GM19043 (cell line): ENCODE measurements around the gene CGB5.
"Not testable (repeated sequence)": the region's sequence is repeated elsewhere in the genome, so short reads cannot be mapped to it uniquely, and the experiment has no call there.

Experiments used
- ATAC-seq: cut with Tn5 transposase; IDR thresholded peaks from one replicate; pipeline ENCODE4 v1.9.1; 2021; ENCODE audit warnings: low read depth; ENCODE audit not compliant: unreplicated experiment

The CGB5 gene

DNA sequence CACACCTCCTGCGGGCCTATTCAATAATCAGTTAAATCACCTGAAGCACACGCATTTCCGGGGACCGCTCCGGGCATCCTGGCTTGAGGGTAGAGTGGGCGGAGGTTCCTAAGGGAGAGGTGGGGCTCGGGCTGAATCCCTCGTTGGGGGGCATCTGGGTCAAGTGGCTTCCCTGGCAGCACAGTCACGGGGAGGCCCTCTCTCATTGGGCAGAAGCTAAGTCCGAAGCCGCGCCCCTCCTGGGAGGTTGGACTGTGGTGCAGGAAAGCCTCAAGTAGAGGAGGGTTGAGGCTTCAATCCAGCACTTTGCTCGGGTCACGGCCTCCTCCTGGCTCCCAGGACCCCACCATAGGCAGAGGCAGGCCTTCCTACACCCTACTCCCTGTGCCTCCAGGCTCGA lies at the start of gene CGB5:
TSS of gene CGB5 (plus strand) at position 301 of the 400 bp plus-strand sequence. CDS start 362 bp downstream, outside the sequence.
- ATAC-seq = not testable (repeated sequence)

DNA sequence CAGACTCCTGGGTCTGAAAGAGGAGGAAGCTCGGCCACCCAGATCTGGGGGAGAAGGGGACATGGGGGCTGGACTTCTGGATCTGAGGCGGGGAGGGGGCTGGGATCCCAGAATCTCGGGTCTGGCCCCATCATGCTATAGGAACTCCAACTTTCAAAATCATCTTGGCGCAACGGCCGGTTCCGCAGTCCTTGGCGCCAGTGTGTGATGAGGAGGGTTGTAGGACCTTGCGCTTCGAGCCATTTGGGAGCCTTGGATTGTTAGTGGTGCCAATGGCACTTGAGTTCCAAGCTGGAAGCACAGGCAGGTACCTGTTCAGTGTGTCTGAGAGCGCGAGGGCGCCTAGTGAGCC lies 49.6 kb upstream of the CGB5 start:
- ATAC-seq = no peak

DNA sequence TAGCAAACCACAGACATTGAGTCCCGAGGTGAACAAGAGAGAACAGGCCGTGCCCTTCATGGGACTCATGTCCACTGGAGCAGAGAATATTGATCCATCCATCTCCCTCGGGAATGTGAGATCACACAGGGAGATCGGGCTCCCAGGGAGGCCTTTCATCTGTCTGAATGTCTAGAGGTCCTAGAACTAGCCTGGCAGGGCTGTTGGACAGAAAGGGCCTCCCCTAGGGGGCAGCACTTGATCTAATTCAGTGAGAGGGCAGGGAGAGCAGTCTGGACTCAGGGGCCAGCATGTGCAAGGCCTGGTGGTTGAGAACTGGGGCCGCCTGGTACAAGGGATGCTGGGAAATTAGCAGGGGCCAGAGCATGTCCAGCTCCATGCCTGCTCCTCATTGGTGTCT lies 45.7 kb upstream of the CGB5 start:
- ATAC-seq = no peak

DNA sequence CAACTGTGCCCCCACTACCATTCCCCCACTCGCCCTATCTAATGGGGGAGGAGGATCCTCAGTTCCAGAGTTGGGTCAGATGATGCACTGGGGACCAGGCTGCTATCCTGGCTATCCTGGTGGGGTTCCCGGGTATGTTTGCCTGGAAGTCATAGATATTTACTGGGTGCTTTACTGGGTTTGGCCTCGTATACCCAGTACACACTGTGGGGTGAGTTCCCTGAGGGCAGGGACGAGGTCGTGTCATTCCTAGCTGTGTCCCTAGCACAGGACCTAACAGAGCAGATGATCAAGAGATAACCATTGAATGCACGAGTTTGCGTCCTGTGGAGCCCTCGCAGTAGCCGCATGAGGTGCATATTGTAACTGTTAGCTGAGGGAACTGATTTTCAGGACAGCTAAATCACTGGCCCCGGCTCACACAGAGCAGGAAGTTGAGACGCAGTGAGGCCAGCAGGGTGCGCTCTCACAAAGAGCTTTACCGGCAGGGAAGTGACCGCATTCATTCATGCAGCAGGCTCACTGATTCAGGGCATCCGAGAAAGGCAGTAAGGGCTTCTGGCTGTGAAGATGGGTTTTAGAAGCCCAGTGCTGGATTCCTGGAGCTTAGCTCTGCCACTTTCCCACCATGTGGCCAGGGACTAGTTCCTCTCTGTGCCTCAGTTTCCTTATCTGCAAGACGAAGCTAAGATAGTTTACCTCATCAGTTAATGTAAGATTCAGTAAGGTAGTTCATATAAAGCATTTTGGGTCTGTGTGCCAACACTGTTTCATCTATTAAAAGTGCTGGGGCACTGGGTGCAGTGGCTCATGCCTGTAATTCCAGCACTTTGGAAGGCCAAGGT lies 43.9 kb upstream of the CGB5 start:
- no peak for ATAC-seq

DNA sequence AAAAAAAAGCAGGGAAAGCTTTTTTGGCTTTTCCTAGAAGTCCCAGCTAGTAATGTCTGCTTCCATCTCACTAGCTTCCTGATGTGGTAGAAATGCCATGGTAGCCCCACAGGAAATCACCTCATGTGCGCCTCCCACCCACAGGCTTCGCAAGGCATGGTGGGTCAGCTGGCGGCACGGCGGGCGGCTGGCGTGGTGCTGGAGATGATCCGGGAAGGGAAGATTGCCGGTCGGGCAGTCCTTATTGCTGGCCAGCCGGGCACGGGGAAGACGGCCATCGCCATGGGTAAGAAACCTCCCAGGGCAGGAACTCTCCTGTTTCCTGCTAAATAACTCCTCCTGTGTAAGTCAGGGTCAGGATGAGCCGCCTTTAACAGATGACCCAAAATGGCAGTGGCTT lies 39.5 kb upstream of the CGB5 start:
- ATAC-seq = no peak

DNA sequence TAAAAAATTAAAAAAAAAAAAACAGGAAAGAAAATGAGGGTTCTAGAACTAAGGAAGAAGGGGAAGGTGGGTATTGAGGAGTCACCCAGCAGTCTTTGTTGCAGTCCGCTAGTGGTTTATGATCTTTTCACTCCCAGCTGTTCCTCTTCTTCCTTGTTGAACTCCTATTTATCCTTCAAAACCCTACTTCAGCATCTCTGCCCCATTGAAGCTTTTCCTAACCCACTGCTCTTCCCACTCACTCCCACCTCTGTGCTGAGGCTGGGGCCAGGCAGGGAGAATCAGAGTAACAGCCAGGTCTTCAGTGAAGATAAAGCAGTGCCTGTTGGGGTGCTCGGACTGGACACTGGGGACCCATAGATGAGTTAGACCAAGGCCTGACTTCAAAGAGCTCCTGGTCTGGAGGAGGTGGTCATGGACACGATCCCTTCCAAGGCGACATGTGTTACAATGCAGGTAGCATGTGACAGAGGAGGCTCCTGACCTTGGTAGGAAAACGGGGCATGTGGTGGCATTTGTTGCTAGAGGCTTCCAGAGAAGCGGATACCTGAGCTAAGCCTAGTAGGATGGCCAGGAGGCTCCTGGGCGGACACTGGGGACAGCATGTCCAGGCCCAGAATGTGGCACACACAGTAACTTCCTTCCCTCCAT lies 38.6 kb upstream of the CGB5 start:
- ATAC-seq = no peak

DNA sequence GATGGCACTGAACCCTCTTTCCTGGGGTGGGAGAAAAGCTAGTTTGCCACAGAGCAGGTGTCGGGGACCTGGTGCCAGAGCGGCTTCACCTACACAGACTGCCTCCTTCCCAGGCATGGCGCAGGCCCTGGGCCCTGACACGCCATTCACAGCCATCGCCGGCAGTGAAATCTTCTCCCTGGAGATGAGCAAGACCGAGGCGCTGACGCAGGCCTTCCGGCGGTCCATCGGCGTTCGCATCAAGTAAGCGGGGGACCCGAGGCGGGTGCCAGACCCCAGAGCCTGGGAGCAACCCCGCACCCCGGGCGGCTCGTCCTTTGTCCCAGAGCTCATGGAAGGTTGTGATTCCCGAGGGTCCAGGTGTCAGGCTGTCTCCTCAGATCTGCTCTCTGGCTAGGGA lies 36.7 kb upstream of the CGB5 start:
- ATAC-seq = no peak

DNA sequence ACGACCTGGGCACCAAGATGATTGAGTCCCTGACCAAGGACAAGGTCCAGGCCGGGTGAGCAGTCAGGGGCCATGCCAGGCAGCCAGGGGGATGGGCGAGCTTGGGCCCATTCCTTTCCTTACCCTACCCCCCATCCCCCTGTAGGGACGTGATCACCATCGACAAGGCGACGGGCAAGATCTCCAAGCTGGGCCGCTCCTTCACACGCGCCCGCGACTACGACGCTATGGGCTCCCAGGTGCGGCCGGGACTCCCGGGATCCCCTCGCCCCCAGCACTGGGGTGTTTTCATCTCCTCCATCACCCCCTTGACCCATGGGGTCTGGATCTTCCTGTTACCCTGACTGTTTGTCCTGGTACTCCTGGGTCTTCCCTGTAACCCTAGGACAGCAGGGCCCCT lies 33.8 kb upstream of the CGB5 start:
- no peak for ATAC-seq

DNA sequence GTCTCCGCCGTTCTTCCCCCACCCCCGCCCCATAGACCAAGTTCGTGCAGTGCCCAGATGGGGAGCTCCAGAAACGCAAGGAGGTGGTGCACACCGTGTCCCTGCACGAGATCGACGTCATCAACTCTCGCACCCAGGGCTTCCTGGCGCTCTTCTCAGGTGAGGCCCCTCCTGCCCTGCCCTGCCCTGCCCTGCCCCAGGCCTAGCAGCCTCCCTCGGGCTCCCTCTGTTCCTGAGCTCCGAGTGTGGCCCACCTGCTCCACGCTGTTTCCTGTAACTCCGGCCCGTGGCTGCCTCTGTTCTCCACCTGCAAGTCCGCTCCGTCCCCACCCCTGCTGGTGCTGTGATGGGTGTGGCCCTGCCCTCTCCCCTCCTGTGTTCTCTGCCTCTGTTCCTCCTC lies 33.2 kb upstream of the CGB5 start:
- no peak for ATAC-seq

DNA sequence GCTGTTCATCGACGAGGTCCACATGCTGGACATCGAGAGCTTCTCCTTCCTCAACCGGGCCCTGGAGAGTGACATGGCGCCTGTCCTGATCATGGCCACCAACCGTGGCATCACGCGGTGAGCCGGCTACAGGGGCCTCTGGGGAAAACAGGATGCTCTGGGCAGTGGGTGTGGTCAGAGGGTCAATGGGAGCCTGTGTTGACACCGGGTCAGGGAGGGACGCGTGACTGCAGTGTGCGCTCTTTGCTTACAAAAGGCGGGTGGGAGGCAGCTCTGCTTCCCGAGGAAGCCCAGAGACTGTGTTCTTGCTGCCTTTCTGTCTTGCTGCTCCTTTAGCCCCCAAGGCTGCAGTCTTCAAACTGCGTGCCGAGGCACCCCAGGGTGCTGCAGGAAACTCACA lies 32.5 kb upstream of the CGB5 start:
- ATAC-seq = no peak

DNA sequence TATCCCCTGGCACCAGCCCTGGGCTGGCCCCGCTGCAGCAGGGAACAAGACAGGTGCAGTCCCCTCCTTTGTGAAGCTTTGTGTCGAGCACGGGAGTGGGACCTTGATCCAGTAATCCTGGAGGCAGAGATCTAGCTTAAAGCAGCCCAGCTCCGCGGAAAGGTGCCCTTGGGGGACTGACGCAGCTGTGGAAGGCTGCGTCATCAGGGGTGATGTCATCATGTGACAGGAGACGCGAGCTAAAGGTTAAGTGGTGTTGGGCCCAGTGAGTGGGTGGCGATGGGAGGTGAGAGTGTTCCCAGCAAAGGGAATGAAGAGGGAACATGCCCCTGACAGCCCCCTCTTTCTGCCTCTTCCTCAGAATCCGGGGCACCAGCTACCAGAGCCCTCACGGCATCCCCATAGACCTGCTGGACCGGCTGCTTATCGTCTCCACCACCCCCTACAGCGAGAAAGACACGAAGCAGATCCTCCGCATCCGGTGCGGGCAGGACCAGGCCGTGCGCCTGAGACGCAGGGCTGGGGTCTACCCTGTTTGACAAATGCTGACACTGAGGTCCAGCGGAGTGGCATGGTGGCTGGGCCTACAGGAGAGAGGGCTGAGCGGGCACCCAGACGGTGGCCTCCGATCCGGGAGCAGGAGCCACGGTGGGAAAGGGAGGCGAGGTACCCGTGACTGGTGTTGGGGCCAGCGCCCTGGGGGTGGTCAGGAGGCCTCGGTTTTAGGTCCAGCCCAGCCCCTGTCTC lies 29.4 kb upstream of the CGB5 start:
- ATAC-seq = no peak

DNA sequence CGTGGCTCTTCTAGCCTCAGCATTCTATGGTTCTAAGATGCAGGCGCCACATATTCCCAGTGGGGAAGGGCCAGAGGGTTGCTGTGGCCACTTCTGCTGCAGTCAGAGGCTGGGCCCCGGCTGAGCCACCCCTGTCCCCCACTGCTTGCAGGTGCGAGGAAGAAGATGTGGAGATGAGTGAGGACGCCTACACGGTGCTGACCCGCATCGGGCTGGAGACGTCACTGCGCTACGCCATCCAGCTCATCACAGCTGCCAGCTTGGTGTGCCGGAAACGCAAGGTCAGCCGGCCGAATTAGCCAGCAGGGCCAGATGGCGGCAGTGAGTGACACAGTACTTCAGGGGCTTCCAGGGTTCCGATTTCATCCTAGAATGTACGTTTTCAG lies 28.8 kb upstream of the CGB5 start:
- no peak for ATAC-seq

DNA sequence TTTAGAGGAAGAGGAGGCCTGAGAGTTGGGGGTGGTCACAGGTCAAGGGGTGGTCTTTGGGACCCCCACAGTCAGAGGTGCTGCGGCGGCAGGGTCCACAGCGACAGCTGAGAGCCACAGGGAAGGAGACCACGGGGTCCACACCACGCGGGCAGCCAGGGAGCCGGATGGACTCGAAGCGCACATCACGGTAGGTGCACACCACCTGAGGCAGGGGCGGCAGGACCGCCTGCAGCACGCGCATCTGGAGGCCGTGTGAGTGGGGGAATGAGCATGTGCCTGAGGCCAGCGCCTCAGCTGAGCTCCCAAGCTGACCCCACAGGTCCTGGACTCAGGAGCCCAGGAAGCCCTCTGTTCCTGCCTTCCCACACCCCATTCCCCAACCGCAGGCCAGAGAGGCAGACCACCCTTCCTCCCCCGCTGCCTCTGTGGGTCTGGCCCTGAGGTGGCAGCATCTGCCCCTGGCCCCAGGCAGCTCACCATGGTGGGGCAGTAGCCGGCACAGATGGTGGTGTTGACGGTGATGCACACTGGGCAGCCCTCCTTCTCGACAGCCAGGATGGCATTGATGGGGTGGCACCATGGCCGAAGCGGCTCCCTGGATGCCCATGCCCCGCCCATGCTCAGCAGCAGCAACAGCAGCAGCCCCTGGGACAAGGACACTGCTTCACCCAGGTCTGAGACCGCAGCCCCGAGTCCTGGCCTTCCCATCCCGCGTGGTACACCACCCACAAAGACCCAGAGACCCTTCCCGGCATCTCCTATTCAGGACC lies 27.4 kb upstream of the CGB5 start:
- no peak for ATAC-seq

DNA sequence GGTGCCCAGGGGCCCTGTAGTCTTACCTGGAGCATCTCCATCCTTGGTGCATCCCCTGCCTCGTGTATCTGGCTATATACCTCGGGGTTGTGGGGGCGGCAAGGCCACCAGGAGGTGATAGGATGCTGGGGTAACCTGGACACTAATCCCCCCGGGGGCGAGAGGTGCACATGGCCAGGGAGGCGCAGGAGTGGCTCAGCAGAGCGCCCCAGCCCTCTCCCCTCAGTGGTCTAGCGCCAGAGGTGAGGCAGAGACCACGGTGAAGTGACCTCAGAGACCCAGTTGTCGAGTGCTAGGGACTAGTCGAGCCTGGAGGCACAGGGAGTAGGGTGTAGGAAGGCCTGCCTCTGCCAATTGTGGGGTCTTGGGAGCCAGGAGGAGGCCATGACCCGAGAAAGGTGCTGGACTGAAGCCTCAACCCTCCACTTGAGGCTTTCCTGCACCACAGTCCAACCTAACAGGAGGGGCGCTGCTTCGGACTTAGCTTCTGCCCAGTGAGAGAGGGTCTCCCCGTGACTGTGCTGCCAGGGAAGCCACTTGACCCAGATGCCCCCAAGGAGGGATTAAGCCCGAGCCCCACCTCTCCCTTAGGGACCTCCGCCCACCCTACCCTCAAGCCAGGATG lies 26.5 kb upstream of the CGB5 start, which contains the start of gene LHB:
TSS of gene LHB (minus strand) at position 51 of the 625 bp plus-strand sequence. CDS start at position 41, 10 bp downstream.
- no peak for ATAC-seq

DNA sequence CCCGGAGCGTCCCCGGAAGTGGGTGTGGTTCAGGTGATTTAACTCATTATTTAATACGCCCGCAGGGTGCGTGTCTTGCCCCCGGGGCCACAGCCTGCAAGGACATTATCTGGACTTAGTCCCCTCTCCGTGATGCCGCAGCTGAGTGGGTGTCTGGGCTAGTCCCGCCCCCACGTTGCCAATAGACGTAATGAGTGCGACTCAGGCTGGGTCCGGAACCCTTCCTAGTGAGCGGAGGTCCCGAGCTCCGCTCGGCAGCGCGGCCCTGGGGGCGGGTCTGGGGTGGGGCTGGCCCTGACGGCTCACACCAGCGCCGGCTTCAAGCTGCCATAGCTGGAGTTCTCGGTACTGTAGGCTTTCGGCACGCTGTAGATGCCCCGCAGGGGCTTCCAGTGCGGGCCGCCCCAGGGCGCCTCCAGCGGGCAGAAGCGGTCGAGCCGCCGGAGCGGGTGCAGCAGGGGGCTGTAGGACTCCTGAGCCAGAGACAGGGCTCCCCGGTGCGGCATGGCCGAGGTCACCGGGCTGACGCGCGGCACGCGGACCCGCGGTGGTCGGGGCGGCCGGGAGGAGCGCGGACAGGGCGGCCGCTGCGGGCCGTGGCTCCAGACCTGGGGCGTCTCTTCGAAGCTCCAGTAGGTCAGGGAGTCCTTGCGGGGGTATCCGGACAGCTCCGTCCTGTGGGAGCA lies 25.8 kb upstream of the CGB5 start:
- no peak for ATAC-seq

DNA sequence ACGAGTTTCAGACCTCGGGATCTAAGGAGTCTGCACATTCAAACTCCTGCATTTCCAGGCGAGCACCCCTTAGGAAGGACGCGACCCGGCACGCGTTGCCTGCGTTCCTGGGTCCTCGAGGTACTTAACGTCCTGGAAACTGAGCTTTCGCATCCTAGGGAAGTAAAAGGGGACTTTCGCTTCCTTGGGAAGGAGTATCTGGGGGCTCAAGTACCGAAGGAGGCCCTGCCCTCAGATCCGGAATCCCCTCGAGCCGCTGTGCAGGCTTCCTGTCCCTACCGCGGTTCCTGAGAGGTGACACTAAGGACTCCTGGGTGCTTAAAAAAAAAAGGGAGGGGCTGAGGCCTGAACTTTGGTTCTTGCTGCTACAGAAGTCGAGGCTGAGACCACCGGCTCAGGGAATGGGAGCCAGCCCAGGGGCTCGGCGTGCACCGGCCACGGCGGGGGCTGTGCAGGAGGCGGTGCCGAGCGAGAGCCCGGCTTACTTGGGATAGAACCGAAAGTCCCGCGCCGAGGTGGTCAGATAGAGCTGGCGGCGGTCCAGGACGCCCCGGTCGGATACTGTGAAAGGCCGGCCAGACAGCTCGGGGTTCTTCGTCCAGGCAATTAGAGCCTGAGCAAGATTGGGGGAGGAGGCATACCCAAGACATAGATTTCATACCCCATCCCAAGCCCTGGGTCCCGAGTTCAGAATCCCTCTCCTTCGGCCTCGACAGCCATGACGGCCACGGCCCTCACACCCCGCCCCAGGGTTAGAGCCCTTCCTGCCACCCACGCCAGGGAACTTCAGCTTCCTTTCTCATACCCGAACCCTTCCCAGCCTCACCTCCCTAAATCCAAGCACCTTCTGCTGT lies 25.0 kb upstream of the CGB5 start:
- ATAC-seq = not testable (repeated sequence)

DNA sequence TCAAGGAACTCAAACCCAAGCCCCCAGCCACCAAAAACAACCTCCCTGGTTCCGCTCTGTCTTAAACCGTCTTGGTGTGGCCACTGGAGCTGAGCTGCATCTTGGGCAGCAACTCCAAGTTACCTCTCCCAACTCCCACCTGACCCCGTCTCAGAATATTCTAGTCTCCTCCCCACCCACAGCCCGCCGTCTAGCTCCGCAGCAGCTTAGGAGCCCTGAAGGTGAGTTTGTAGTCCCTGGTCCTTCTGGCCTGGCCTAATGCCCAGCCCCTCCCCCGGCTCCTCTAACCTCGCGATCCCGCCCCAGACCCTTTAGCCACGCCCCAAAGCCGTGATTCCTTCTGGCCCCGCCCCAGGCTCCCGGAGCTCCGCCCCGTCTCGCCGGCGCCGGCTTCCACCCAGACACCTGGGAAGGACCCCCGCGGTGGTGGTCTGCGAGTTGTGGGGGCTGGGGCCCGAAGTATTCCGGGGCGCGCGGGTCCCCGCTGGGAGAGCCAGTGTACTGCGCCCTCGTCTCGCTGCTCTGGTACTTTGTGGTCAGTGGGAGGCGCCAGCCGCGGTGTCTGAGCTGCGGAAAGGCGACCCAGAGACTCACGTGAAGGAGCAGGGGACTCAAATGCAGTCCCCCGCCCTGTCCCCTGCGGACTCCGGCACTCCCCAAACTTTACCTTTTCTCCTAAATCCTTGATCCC lies 24.3 kb upstream of the CGB5 start:
- no peak for ATAC-seq

DNA sequence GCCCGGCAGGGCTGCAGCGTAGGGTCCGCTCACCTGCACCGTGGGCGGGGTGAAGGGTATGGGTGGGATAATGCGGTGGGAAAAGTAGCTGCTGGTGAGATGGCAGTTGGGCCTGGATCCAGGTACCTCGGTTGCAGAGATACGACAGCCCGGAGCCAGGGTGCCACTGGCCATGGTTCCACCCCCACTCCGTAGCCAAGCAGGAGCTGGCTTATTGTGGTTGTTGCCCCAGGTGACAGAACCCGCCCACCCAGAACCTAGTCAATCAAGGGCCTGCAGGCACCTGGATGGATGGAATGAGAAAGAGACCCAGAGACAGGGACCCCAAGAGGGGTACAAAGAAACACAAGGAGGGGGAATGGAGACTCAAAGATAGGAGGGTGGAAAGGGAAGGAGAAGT lies 23.3 kb upstream of the CGB5 start:
- ATAC-seq = no peak
